Lower lobe of right lung (tissue), 2 donors: ENCODE results near the gene AIMP1. TPM values are rescaled to one million over a fixed set of nuclear protein-coding genes. Genes with fewer than 3 reads are reported as not detected.

Source experiments
- ATAC-seq, 2 donors: fragments of 200-7000 bp; cut with Tn5 transposase; one replicate each; pipeline ENCODE4 v1.9.1; 2020 to 2022; ENCODE audit warnings: mild to moderate bottlenecking in 2 of 2, moderate library complexity in 2 of 2
- DNase-seq: peaks from one replicate; pipeline ENCODE4 v3.0.0-alpha.2; 2020
- H3K27ac ChIP-seq: fragments of 200-600 bp; one replicate; pipeline ENCODE4 v1.8.0; 2022
- H3K27me3 ChIP-seq: fragments of 200-600 bp; one replicate; pipeline ENCODE4 v1.8.0; 2022; ENCODE audit warnings: low read depth
- H3K36me3 ChIP-seq: fragments of 200-600 bp; one replicate; pipeline ENCODE4 v1.8.0; 2022; ENCODE audit warnings: mild to moderate bottlenecking
- H3K4me1 ChIP-seq: fragments of 200-600 bp; one replicate; pipeline ENCODE4 v1.8.0; 2022
- H3K4me3 ChIP-seq: fragments of 200-600 bp; one replicate; pipeline ENCODE4 v1.8.0; 2022; ENCODE audit warnings: mild to moderate bottlenecking
- H3K9me3 ChIP-seq: fragments of 200-600 bp; one replicate; pipeline ENCODE4 v1.8.0; 2022
- intact Hi-C: fragments of 100-400 bp; cut with DNase I; formaldehyde crosslinking; loops from one replicate; pipeline ENCODE4 v1.11.0; 2022
- total RNA-seq: library from RNA; stranded (reverse); fragmentation: NEBNext Ultra II Directional; extraction: Animal tissue kit (Norgen Biotek cat#: 25700); gene quantifications from one replicate; pipeline ENCODE4 v1.2.1, GENCODE V29; 2021
- TF ChIP-seq, protein P1 (sequence below): fragments of 200-600 bp; IDR thresholded peaks from one replicate; pipeline ENCODE4 v1.8.0; 2022; ENCODE audit warnings: antibody characterized with exemption, mild to moderate bottlenecking
- donor health status: DM: no; HTN: yes; CAD: no; lungs with severe emphysema.

Gene AIMP1
- total RNA-seq, 1 donor from 2014 or later: 40.7 TPM

DNA sequence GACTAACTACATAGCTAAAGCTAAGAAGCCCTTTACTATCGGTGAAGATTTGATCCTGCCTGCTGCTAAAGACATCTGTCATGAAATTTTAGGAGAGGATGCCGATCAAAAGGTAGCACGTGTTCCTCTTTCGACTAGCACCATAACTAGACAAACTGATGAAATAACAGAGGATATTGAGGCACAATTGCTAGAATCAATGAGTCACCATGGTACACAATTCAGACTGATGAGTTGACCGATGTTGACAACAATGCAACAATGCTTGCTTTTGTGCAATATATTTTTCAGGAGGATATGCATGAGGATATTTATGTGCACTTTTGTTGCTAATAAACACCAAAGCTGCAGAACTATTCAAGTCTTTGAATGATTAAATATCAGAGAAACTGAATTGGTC lies 24.7 kb upstream of the AIMP1 start:
- TF ChIP-seq, protein P1, sequence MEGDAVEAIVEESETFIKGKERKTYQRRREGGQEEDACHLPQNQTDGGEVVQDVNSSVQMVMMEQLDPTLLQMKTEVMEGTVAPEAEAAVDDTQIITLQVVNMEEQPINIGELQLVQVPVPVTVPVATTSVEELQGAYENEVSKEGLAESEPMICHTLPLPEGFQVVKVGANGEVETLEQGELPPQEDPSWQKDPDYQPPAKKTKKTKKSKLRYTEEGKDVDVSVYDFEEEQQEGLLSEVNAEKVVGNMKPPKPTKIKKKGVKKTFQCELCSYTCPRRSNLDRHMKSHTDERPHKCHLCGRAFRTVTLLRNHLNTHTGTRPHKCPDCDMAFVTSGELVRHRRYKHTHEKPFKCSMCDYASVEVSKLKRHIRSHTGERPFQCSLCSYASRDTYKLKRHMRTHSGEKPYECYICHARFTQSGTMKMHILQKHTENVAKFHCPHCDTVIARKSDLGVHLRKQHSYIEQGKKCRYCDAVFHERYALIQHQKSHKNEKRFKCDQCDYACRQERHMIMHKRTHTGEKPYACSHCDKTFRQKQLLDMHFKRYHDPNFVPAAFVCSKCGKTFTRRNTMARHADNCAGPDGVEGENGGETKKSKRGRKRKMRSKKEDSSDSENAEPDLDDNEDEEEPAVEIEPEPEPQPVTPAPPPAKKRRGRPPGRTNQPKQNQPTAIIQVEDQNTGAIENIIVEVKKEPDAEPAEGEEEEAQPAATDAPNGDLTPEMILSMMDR: no peak
- peaks cover 62% of the 10 kb centered on the region for H3K36me3 ChIP-seq
- no peaks in the 10 kb centered on the region for H3K4me1 ChIP-seq
- no peaks in the 10 kb centered on the region for H3K9me3 ChIP-seq
- H3K27me3 ChIP-seq: no peaks in the 10 kb centered on the region
- H3K27ac ChIP-seq: no peak overlapping the region
- DNase-seq (no peak), ATAC-seq (no peak)
- intact Hi-C loops: no loop called here
- H3K4me3 ChIP-seq: no peak overlapping the region

DNA sequence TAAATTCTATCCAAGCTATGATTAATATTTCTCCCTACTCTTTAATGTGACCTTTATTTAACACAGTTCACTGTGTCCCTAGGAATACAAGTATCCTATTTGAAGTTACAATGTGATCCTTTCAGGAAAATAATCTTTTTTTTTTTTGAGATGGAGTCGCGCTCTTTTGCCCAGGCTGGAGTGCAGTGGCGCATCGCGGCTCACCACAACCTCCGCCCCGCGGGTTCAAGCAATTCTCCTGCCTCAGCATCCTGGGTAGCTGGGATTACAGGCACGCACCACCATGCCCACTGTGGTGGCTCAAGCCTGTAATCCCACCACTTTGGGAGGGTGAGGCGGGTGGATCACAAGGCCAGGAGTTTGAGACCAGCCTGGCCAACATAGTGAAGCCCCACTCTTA lies 22.3 kb upstream of the AIMP1 start:
- DNase-seq: no peak
- Histone ChIP-seq H3K27ac (no peak overlapping the region), H3K27me3 (no peaks in the 10 kb centered on the region), H3K9me3 (no peaks in the 10 kb centered on the region), H3K36me3 (peaks cover 64% of the 10 kb centered on the region), H3K4me3 (no peak overlapping the region), H3K4me1 (no peaks in the 10 kb centered on the region)
- TF ChIP-seq, protein P1: no peak
- intact Hi-C loops: no loop called here
- ATAC-seq: no peak

DNA sequence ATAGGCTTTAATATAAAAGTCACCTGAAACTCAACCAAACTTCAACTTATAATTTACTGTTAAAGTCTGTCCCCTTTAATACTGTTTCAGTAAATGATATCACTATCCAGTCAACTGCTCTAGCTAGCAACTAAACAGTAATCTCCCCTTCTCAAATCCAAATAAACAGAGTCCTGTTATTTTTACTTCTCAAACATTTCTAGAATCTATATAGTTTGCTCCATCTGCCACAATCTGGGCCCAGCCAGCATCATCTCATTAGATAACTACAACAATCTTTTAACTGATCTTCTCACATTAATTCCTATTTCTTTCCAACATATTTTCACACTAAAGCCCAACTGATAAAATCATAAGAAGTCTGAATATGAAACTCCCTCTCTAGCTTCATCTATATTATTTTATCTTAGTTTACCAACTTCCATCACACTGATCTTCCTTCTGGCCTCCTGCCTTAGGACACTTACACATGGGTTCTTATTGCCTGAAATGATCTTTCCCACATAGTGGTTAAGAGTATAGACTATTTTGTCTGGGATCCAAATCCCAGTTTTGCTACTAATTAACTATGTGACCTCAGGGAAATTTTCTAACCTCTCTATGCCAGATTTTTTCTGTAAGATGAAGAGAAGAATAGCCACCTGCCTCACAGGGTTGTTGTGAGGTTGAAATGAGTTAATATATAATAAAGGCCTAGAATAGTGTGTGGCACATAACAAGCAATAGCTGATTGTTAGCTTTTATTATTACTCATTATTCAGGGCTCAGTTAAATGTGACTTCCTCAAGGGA lies 18.9 kb upstream of the AIMP1 start:
- intact Hi-C loops: no loop called here
- no peak overlapping the region for H3K4me3 ChIP-seq

DNA sequence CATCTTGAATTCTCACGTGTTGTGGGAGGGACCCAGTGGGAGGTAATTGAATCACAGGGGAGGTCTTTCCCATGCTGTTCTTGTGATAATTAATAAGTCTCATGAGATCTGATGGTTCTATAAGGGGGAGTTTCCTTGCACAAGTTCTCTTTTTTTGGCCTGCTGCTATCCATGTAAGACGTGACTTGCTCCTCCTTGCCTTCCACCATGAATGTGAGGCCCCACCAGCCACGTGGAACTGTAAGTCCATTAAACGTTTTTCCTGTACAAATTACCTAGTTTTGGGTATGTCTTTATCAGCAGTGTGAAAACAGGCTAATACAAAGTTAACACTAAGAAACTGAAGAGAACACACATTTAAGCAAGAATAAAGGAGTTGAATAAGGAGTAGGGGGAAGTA lies 16.4 kb upstream of the AIMP1 start:
- no peak overlapping the region for H3K27ac ChIP-seq

More for the DNA sequence above, 18.9 kb upstream of the AIMP1 start:
- H3K27ac ChIP-seq: no peak overlapping the region
- no peaks in the 10 kb centered on the region for H3K27me3 ChIP-seq
- H3K4me1 ChIP-seq: no peaks in the 10 kb centered on the region
- H3K36me3 ChIP-seq: peaks cover 56% of the 10 kb centered on the region
- H3K9me3 ChIP-seq: no peaks in the 10 kb centered on the region
- DNase-seq: no peak
- TF ChIP-seq, protein P1: no peak
- ATAC-seq: no peak

DNA sequence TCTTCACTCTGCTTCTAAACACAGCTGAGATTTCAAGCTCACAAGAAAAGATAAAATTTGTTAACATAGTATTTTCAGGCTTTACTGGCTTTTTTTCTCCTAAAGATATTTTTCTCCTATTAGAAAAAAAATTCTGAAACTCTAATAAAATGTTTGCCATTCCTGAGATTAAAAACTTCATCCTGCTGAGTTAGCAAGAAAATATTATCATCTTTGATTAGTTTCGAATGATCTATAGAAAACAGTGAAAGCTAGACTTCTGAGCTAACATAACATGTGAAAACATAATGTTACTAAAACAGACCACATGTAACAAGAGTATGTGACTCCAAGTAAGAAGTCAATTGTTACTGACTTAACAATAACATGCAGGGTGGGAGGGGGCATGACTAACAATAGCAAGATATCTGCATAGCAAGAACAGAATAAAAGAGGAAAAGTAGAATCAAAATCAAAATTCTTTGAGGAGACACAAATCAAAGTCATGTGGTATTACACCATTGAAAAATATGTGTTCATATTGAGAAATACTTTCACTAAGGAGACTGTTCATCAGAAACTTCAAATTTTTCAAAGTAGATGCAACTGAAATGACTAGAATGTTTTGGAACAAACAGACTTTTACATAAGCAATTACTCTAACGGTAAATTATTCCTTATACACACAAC lies 14.8 kb upstream of the AIMP1 start:
- TF ChIP-seq, protein P1: no peak
- DNase-seq (no peak), ATAC-seq (no peak)
- no peaks in the 10 kb centered on the region for H3K27me3 ChIP-seq
- peaks cover 15% of the 10 kb centered on the region for H3K36me3 ChIP-seq
- no peaks in the 10 kb centered on the region for H3K4me1 ChIP-seq
- no peaks in the 10 kb centered on the region for H3K9me3 ChIP-seq
- H3K4me3 ChIP-seq: no peak overlapping the region
- no peak overlapping the region for H3K27ac ChIP-seq
- intact Hi-C loops: no loop called here

More for the DNA sequence above, 16.4 kb upstream of the AIMP1 start:
- Histone ChIP-seq H3K27me3 (no peaks in the 10 kb centered on the region), H3K9me3 (no peaks in the 10 kb centered on the region), H3K4me1 (no peaks in the 10 kb centered on the region), H3K4me3 (no peak overlapping the region), H3K36me3 (peaks cover 31% of the 10 kb centered on the region)
- DNase-seq (no peak), ATAC-seq (no peak)
- intact Hi-C loops: no loop called here
- TF ChIP-seq, protein P1: no peak
